COLO829 (cell line): ENCODE results near the gene DUSP18.
"Not testable (repeated sequence)": the region's sequence is repeated elsewhere in the genome, so short reads cannot be mapped to it uniquely, and the experiment has no call there.

Source experiments
- DNase-seq: peaks from one replicate; pipeline ENCODE4 v3.0.0; 2012; ENCODE audit warnings: low spot score

Gene DUSP18

GRCh38 chr22:30640361-30640760 lies 27.3 kb downstream of the DUSP18 start:
- no peak for DNase-seq

GRCh38 chr22:30637701-30638114 lies 30.0 kb downstream of the DUSP18 start:
- DNase-seq = no peak

GRCh38 chr22:30636226-30637077 lies 31.2 kb downstream of the DUSP18 start:
- DNase-seq = no peak

- DNase-seq = peak; percentile 98
These were observed 32.1 kb downstream of the DUSP18 start, which contains the start of gene SLC35E4 for GRCh38 chr22:30635273-30636225. SLC35E4 (plus strand) TSS chr22:30635781; CDS start chr22:30636451, 670 bp downstream.

GRCh38 chr22:30634471-30635233 lies 33.0 kb downstream of the DUSP18 start:
- peak; percentile 96 for DNase-seq

GRCh38 chr22:30631469-30631868 lies 36.2 kb downstream of the DUSP18 start:
- DNase-seq = not testable (repeated sequence)

GRCh38 chr22:30628491-30628890 lies 39.2 kb downstream of the DUSP18 start:
- DNase-seq = no peak

GRCh38 chr22:30627471-30627870 lies 40.2 kb downstream of the DUSP18 start:
- no peak for DNase-seq

- no peak for DNase-seq
These were observed 41.3 kb downstream of the DUSP18 start for GRCh38 chr22:30626413-30626812.

GRCh38 chr22:30619909-30620308 lies 47.8 kb downstream of the DUSP18 start:
- not testable (repeated sequence) for DNase-seq

GRCh38 chr22:30617819-30618218 lies 49.9 kb downstream of the DUSP18 start:
- DNase-seq = no peak

- DNase-seq = no peak
These were observed 52.1 kb downstream of the DUSP18 start for GRCh38 chr22:30615543-30615954.

GRCh38 chr22:30614879-30615278 lies 52.8 kb downstream of the DUSP18 start:
- no peak for DNase-seq

GRCh38 chr22:30614268-30614667 lies 53.4 kb downstream of the DUSP18 start:
- DNase-seq = no peak

- no peak for DNase-seq
These were observed 54.9 kb downstream of the DUSP18 start for GRCh38 chr22:30612789-30613188.
